DMS 273 (cell line): ENCODE measurements around the gene THRA.

Experiments
- DNase-seq: peaks from one replicate; lab custom pipeline; 2025; ENCODE audit not compliant: unreplicated experiment; lab: John Stamatoyannopoulos, UW

Gene THRA

GRCh38 chr17:40064971-40065768, 2.4 kb downstream of the THRA start:
- no peak for DNase-seq

- DNase-seq = no peak
Measured at GRCh38 chr17:40065769-40066510, 3.2 kb downstream of the THRA start.

DNA sequence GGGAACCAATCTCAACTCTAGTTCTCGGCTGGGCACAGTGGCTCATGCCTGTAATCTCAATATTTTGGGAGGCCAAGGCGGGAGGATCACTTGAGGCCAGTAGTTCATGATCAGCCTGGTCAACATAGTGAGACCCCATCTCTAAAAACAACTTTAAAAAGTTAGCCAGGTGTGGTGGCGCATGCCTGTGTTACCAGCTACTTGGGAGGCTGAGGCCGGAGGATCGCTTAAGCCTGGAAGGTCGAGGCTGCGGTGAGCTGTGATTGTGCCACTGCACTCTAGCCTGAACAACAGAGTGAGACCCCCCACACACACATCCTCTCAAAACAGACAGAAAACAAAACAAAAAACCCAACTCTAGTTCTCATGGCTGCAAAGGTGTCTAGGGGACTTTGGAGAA, 4.9 kb downstream of the THRA start:
- DNase-seq = no peak

DNA sequence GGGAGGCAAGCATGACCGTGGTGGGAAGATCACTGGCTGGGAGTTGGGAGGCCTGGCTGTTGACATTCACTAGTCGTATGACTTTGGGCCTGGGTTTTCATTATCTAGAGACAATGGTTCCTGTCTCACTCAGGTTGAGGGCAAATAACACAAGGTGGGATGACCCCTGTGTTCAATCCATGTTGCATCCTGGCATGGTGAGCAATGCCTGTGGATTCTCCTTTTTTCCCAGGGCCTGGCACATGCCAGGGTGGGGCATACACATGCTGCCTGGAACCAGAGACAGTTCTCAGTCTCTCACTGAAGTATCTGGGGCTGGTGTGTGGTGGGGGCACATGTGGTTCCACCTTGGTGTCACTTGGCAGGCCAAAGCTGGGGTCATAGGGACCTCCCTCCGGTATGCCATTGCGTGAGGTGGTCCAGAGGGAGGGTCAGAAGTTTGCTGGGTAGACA, 5.4 kb downstream of the THRA start:
- peak; percentile 55 for DNase-seq

DNA sequence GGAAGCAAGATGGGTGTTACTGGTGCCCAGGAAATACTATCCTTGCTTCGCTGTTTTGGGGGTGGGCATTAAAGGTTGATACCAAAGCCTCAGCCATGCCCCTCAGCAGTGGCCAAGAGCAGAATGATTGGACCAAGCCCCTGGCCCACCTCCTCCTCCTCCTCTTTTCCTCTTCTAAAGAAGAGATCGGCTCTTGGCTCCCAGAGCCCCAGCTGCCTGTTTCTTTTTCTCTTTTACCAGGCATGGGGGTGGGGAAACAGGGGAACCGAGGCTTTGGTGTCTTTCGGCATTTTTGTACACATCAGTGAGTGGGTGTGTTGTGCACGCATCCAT, 5.8 kb downstream of the THRA start:
- no peak for DNase-seq

DNA sequence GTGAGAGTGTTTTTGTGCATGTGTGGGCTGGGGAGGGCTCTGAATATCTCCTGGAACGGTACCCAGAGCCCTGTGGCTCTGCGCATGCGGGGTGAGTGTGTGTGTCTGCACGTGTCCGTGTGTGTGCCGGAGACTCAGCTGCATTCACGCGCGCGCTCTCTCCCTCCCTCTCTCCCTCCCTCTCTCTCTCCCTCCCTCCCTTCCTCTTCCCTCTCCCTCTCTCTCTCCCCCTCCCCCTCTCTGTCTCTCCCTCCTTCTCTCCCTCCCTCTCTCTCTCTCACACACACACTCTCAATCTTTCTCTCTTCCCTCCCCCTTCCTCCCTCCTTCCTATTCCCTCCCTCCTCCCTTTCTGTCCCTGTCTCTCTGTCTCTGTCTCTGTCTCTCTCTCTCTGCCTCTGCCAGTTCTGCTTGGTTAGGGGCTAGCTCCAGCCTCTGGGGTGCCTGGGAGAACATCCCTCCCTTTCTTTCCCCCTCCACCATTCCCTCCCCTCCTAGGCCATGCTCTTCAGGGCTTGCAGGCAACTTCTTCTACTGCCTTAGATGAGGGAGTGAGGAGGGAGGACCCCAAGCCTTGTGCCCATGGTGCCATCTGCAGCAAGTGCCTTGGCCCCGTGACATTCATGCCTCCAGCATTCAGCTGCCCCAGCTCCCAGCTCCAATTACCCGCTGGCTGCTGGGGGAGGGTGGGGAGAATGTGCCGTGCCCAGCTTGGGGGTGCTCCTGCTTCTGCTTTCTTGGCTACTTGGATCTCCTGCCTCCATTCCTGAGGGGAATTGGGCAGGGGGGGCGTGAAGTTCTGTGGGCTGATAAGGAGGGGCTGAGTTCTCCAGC, 6.4 kb downstream of the THRA start:
- peak; percentile 92 for DNase-seq

GRCh38 chr17:40069751-40070708, 7.3 kb downstream of the THRA start:
- peak; percentile 95 for DNase-seq

- DNase-seq = peak; percentile 56
Measured at GRCh38 chr17:40070709-40071312, 8.0 kb downstream of the THRA start.

- peak; percentile 73 for DNase-seq
Measured at GRCh38 chr17:40071313-40072039, 8.7 kb downstream of the THRA start.

- DNase-seq = peak; percentile 96
Measured at GRCh38 chr17:40072040-40072734, 9.4 kb downstream of the THRA start.

DNA sequence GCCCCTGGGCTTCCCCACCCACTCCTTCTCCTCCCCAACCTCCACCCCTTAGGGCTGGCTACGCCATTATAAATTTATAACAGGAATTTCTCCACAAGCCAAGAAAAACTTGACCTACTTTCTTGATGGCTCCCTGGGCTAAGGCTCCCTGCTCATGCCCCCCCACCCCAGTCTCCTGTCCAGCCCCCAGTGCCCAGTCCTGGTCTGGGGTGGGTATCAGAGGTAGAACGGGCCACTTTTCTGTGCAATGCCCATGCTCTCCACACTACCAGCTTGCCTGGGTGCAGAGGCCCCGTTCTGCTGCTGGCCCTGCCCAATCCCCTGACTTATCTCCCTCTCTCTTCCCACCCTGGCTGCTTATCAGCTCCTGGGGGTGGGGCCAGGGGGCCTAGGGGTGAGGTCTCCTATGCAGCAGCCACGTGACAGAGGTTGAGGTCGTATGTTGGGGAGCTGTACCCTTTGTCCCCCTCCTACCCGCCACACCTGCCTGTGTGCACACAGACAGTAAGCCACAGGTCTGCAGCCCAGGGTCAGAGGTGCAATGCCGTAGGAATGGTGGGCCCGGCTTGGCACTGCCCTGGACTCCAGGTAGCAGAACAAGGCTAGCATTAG, 10.1 kb downstream of the THRA start:
- DNase-seq = peak; percentile 60

DNA sequence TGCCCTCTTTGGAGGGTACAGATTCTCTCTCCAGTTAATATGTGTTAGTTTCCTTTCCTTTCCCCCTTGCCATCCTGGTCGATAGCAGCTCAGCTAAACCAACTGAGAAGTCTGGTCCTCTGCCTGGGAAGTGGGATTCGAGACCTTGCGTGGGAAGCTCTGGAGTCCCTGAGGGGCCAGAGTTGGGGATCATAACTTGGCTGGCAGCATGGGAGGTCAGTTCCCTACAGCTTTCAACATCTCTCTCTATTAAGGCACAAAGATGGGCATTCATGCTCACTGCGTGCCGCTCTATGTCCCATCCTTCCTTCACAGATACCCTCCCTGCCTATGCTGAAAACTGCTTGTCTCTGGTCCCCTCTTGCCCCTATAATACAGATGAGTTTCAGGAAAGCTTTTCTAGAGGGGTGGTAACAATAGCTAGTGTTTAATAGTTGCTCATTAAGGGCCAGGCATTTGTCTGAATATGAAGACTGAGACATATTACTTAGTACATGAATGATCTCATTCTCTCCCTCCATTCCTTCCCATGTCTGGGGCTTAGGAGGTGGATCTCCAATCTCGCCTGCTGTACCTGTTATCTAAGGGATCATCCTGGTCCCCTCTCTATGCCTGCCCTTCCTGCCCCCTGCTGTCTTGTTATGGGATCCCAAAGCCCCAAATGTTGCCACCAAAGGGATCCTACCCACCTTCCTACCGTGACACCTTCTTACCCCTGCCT, 10.8 kb downstream of the THRA start:
- DNase-seq = no peak

GRCh38 chr17:40074175-40074512, 11.4 kb downstream of the THRA start:
- no peak for DNase-seq

GRCh38 chr17:40074871-40075200, 12.1 kb downstream of the THRA start:
- no peak for DNase-seq

DNA sequence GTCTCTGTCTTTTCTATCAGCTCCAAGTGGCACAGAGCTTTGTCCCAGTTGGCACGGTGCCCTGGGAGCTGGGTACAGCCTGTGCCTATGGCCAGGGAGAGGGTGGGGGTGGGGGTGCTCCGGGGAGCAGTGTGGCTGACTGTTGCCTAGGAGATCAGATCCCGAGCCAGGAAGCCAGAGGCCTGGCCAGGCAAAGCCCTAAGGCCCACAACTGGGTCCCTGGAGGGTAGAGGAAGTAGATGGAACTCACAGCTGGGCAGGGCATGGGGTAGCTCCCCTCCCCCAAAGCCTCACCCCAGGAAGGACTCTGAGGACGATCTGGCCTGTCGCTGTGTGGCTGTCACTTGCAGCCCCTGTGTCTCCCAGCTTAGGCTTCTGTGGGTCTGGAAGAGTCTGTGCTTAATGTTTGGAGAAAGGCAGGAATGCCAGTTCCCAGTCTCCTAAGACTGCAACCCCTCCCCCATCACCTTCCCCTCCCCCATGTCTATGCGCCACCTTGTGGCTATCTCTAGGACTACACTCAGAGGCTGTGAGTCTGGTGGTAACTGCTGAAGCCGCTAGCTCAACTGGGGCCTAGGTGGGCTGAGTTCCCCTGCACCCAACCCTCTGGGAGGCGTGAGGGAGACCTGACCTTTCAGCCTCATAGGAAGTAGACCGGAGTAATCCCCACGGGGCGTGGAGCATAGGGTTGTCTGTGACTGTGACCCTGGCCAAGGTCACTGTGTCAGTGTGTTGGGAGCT, 12.6 kb downstream of the THRA start:
- DNase-seq = peak; percentile 75

DNA sequence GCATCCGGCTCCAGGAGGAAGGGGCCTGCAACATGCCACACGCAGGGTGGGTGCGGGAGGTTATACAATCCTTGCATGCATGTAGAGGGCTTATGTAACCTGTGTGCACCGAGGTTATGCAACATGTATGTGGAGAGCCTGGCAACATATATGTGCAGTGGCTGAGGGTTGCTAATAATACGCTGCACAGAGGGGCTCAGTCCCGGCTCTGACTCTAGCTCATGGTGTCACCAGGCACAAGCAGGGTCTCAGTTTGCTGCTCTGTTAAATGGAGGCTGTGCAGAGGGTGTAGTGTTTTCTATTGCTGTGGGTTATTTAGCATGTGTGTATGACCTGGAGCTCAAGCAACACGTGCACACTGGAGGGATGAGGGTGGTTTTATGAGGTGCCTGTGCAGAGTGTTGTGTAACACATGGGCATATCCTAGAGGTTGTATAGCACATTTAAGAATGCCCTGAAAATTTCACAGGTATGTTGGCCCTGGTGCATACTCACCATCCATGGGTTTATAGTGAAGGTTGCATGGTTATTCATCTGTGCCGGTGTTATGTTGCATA, 13.3 kb downstream of the THRA start:
- no peak for DNase-seq

GRCh38 chr17:40076591-40076990, 13.8 kb downstream of the THRA start:
- DNase-seq = no peak
